Endothelial cell of hepatic sinusoid (primary cell): ENCODE data around the gene SLC25A31.

Experiments used
- in situ Hi-C: cut with HindIII; loops from 2 replicates; pipeline ENCODE4 v1.10.0; 2017; ENCODE audit warnings: low sequenced_read_pairs

Gene SLC25A31

GRCh38 chr4:127730142-127730913 lies at the start of gene SLC25A31:
TSS of gene SLC25A31 (plus strand) at chr4:127730400. CDS start at chr4:127730546, 146 bp downstream.
- in situ Hi-C loops = no loop called here

- in situ Hi-C loops = no loop called here
Measured at GRCh38 chr4:127685292-127685691, 44.9 kb upstream of the SLC25A31 start.

GRCh38 chr4:127686658-127687057 lies 43.5 kb upstream of the SLC25A31 start:
- in situ Hi-C loops = no loop called here

GRCh38 chr4:127687580-127687979 lies 42.6 kb upstream of the SLC25A31 start:
- in situ Hi-C loops = no loop called here

- in situ Hi-C loops = no loop called here
Measured at GRCh38 chr4:127698789-127699200, 31.4 kb upstream of the SLC25A31 start.

GRCh38 chr4:127708985-127709384 lies 21.2 kb upstream of the SLC25A31 start:
- in situ Hi-C loops = no loop called here

GRCh38 chr4:127709456-127709855 lies 20.7 kb upstream of the SLC25A31 start:
- in situ Hi-C loops = no loop called here

GRCh38 chr4:127731406-127731805 lies 1.2 kb downstream of the SLC25A31 start:
- in situ Hi-C loops = no loop called here

DNA sequence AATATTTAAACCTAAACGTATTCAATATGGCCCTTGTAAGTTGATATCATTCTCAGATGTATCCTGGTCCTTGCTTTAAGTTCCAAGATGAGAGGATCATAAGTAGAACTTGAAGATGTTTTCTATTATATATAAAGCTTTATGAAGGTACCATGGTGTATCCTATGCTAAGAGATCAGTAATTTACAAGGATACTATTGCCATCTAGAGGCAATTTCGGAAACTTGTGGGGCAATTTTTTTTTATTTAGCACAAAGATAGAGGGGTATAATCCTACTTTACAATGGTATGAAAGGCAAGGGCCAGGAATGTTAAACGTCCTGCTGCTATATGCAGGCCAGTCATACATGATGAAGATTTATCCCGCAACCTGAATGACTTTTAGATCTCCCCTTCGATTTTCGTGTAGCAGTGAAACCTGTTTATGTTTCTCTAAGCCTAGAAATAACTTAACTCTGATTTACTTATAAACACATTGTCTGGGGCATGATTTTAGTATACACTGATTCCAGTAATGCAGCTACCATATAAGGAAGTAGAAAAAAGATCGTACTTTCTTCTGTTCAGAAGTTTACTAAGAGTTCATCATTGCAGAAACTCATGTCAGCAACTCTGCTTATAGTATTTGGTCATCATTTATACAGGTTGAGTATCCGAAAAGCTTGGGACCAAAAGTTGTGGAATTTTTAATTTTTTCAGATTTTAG lies 2.6 kb downstream of the SLC25A31 start:
- in situ Hi-C loops = no loop called here

DNA sequence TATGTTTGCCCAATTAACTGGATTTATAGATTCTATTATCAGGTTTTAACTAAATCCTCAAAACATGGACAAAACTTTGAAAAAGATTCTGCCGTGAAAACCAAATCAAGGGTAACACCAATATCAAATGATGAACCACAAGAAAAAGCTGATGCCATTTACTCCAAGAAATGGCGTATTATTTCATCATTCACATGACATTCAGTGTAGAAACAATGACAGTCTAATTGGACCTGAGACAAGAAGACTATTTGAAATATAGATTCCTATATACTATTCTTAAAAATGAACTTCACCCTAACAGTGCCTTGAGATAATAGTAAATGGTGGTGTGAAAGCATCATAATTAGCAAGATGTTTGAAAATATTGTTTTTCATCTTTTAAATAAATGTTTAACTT lies 4.8 kb downstream of the SLC25A31 start:
- in situ Hi-C loops = no loop called here

DNA sequence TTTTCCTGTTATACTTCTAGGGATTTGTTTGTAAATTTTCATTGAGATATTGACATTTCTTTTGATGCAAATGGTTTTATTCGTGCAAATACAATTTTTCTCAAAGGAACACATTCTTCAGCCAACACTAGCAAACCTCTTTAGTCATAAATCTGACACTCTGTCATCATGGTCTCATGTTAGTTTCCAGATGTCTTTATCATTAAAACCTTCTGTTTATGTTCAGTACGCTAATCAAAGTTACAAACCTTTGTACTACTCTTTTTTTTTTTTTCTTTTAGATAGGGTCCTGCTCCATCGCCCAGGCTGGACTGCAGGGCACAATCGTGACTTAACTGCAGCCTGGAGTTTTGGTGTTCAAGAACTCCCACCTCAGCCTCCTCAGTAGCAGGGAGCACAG lies 7.1 kb downstream of the SLC25A31 start:
- in situ Hi-C loops = no loop called here

DNA sequence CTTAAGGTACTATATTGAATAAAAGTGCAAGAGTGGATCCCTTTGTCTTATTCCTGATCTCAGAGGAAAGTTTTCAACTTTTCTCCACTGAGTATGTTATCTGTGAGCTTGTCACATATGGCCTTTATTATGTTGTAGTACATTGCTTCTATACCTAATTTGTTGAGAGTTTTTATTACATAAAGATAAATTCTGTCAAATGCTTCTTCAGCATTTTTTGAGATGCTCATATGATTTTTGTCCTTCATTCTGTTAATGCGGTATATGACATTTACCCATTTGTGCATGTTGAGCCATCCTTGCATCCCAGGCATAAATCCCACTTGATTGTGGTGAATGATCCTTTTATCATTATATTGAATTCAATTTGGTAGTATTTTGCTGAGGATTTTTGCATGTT lies 11.0 kb downstream of the SLC25A31 start:
- in situ Hi-C loops = no loop called here

GRCh38 chr4:127747883-127748282 lies 17.7 kb downstream of the SLC25A31 start:
- in situ Hi-C loops = no loop called here

- in situ Hi-C loops = no loop called here
Measured at GRCh38 chr4:127748957-127749356, 18.8 kb downstream of the SLC25A31 start.

DNA sequence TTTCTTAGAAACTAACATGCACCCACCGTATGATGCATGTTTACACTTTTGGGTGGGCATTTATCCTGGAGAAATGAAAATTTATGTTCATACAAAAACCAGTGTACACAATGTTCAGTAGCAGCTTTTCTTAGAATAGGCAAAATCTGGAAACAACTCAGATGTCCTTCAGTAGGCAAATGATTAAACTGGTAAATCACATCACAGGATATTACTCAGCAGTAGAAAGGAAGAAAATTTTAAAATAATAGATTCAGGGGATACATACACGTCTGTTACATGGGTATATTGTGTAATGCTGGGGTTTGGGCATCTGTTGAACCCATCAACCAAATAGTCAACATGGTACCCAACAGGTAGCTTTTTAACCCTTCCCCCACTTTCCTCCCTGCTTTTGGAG lies 26.7 kb downstream of the SLC25A31 start:
- in situ Hi-C loops = no loop called here

GRCh38 chr4:127759228-127759820 lies 29.1 kb downstream of the SLC25A31 start:
- in situ Hi-C loops = no loop called here

DNA sequence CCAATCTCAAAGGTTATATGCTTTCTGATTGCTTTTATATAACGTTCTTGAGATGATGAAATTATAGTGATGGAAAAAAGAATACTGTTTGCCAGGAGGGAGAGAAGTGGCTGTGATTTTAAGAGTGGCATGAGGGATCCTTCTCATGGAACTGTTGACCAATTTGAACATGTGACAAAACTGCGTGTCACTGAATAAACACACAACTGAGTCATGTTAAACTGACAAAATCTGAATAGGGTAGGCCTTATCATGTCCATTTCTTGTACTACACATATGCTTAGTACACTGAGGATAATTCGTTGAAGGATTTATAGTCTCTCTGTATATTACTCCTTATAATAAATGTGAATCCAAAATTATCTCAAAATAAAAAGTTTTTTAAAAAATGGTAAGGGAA lies 29.7 kb downstream of the SLC25A31 start:
- in situ Hi-C loops = no loop called here

- in situ Hi-C loops = no loop called here
Measured at GRCh38 chr4:127771535-127772275, 41.5 kb downstream of the SLC25A31 start.

DNA sequence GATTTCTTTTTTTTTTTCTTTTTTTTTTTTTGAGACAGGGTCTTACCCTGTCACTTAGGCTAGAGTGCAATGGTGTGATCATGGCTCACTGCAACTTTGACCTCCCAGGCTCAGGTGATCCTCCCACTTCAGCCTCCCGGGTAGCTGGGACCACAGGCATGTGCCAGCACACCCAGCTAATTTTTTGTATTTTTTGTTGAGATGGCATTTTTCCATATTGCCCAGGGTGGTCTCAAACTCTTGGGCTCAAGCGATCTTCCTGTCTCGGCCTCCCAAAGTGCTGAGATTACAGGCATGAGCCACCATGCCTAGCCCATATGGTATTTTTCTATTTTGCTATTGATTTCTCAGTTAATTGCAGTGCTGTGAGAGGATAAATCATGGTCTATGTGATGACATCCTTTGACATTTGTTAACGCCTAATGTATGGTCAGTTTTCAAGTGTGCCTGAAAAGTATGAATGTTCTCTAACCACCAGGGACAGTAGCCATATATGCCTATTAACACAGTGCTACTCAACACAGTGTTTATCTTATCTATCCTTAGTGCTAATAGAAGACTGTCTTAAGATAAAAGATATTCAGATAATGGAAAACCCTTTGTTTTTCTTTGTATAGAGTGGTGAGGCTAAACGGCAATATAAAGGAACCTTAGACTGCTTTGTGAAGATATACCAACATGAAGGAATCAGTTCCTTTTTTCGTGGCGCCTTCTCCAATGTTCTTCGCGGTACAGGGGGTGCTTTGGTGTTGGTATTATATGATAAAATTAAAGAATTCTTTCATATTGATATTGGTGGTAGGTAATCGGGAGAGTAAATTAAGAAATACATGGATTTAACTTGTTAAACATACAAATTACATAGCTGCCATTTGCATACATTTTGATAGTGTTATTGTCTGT lies 42.8 kb downstream of the SLC25A31 start:
- in situ Hi-C loops = no loop called here

- in situ Hi-C loops = no loop called here
Measured at GRCh38 chr4:127775843-127776242, 45.6 kb downstream of the SLC25A31 start.
